HG02970 (cell line): ENCODE data around the gene REG4.

ENCODE experiments used
- ATAC-seq: cut with Tn5 transposase; IDR thresholded peaks from one replicate; pipeline ENCODE4 v1.9.1; 2021; ENCODE audit warnings: mild to moderate bottlenecking, moderate library complexity, moderate number of reproducible peaks; ENCODE audit not compliant: unreplicated experiment, low FRiP score

REG4 gene

DNA sequence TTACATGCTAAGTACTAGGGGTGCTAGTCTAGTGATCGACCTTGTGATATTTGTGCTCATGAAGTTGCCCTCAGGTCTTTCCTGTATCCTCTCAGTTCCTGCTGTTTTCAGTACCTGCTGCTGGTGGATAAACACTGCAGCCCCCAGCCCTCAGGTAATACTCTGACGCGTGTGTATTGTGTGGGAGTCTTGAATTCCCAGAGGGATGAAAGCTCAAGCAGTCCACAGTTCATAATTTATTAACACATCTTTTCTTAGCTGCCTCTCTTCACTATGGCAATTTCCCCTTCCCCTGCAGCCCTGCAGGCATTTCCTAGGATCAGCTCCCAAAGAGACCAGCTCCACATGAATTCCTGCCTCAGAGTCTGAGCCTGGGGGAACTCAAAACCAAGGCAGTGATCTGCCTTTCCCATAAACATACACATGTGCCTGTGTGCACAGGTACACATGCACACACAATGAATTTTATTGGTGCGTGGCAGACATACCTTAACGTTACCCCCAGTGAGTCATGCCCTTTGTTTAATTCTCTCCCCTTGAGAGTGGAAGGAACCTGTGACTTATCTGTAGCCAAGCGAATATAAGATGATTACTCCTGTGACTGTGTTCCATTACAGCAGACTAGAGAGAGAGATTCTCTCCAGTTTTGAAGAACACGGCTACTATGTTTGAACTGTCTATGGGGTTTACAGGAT lies 28.5 kb downstream of the REG4 start:
- no peak for ATAC-seq

DNA sequence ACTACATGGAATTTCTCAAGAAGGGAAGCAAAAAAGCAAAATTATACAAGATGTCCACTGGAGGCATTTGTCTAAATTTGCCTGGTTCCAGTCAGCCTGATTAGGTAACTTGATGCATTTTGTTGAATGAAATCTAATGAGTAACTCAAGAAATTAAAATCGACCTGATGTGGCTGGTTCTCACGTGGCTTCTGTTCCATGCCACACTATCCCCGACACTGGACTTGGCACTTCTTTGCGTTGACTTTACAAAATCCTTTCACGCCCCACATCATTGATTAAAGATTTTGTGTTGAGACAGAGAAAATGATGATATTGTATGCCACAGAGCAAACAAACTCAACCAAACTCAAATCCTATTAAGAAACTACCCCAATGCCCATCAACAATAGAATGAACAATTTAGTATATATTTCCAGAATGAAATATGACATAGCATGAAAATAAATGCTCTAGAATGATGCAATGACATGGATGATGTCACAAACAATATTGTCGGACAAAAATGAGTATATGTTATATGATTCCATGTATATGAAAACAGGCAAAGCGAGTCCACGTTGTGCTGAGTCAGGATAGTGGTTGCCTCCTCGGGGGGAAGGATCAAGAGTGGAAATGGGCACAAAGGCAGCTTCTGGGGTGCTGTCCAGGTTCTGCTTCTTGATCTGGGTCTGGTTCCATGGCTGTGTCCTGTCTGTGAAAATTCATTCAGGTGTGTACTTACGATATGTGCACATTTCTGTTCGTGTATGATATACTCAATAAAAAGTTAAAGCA lies 29.6 kb downstream of the REG4 start:
- no peak for ATAC-seq

DNA sequence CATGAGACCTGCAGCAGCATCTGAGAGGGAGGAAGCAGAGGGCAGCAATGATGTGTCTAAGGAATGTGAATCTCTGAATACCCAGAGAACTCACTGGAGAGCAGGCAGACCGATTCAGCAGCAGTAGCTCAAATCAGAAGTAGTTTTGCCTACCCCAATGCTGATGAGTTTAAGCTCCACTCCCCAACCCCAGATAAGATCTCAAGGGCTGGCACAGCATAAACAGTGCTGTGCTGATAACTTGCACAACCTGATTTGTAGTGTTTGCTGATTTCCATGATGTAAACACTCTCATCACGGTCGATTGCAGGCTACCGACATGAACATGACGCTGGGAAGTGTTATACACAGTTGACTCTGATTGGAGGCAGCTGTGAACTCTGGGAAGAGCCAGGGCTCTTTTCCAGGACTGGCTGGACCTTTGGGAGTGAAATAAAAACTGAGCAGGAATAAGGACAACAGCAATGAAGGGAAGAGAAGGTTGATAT lies 31.3 kb downstream of the REG4 start:
- no peak for ATAC-seq

DNA sequence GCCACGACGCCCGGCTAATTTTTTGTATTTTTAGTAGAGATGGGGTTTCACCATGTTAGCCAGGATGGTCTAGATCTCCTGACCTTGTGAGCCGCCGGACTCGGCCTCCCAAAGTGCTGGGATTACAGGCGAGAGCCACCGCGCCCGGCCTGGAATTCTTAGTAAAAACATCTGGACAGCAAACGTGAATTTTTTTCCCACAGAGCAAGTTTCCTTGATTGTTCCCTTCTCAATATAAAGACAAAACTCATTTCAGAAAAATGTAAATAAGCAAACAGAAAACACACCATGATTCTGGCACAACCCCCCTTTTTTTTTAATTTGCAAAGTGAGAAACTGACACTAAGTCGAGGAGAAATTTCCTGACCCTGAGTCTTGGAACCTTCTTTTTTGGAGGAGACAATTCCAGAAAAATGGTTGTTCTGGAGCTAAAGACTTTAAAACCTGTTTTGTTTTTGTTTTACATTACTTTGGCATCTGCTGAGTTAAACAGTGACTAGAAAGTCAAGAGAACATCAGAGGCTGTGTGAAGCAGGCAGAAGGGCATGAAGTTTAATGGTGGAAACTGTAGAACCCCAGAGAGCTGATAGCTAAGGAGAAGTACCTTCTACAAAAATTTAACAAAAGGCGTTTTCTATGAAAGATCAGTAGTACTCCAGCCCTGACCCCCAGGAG lies 32.2 kb downstream of the REG4 start:
- ATAC-seq, result no peak

- ATAC-seq, result no peak
Observed at GRCh38 chr1:119778359-119778758, 32.9 kb downstream of the REG4 start.

DNA sequence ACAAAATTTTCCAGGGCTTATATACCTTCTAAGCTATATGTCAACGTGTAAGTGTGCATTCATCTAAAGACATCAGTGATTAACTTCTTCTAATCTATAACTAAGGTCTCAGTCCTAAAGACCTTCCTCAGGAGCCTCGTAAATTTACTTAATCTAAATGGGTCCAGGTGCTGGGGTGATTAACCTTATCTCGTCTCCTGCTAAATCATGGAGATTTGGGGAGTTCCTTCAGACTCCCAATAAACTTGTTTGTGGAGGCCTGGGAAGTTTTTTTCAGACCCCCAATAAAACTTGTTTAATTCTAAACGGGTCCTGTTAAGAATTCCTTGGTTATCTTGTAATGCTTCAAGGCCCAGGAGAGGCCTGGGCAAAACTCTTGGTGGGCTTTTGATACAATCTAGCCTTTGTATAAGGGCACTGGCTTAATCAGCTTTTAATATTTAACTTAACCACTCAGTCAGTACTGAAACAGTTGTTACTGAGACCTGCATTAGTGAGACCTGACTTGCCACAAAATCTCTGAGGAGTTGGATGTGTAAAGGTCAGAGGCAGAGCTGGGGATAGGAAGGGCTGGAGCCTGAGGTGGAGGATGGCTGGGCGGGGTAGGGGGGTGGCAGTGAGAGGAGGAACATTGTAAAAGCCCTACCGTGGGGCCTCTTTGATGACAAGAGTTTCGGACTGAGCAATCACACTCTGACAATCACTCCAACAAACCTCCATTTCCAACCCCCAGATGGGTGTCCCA lies 36.3 kb downstream of the REG4 start:
- no peak for ATAC-seq

DNA sequence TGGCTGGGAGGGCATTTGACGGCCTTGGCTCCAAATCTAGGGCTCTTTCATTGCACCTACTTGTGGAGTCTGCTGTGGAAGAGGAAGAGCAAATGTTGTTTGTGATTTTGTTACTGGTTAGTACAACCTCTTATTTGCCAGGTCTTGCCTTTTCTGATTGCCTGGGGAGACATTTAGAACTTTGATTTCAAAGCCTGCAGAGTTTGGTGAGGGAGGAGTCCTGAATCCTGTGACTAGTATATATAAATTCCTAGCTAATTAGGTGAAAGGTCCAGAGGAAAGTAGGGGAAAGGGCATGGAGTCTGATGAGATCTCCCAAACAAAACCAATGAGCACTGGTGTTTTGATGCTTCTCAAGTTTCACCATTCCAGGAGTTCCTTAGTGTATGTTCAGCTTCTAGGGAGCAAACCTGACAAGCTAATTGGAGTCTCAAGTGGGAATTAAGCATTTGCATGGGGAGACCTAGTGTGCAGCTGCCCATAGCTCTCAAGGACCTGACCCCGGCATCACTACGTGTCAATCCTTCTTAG lies 37.5 kb downstream of the REG4 start:
- no peak for ATAC-seq

DNA sequence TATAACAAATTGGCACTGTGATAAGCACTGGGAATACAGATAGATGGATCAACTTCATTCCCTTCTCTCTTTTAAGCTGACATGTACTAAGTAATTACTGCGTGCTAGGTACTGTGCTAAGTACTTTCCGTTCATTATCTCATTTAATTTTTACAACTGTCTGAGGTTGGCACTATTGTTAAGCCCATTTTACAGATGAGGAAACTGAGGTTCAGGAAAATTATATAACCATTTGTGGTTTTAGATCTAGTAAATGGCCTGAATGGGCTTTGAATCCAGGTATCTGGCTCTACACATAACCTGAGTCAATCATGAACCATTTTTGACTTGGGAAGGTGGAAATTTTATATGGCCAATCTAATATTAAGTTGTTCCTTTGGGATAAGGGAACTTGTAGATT lies 39.0 kb downstream of the REG4 start:
- no peak for ATAC-seq

DNA sequence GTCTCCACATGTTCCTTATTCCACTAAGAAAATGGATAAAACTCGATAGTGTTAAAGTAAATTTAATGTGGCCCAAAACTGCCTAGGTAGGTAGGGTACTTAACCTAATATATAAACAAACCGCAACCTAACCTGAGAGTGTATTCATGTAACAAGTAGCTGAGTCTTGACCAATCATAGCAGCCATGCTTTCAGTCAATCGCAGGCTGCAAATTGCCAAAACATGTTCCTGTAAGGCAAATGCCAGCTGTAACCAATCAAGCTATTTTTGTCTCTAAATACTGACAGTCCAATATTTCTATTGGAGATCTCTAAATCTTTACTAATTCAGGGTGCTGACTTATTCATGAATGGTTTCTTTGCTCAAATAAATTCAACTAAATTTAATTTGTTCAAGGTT lies 39.5 kb downstream of the REG4 start:
- no peak for ATAC-seq

- no peak for ATAC-seq
Observed at GRCh38 chr1:119771016-119771415, 40.2 kb downstream of the REG4 start.

DNA sequence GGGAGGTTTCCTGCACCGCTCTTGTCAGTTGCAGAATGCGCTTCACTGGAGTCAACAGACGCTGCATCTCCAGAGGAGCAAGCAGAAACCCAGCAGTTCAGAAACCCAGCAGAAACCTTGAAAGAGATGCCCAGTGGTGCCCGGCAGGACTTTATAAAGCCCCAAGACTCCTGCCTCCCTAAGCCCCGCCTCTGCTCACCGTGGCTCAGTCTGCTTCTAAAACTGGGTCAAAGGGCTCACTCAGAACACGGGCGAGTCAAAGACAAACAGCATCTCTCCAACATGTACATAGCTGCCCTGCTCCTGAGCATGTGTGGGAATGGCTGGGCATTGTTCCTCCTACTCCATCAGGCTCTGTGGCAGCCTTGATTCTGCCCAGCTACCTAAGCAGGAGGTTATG lies 42.5 kb downstream of the REG4 start, which contains the start of gene HMGCS2:
Gene HMGCS2 (minus strand): TSS at position 128 of the 400 bp plus-strand sequence. CDS start 61 bp downstream, at position 67.
- no peak for ATAC-seq

DNA sequence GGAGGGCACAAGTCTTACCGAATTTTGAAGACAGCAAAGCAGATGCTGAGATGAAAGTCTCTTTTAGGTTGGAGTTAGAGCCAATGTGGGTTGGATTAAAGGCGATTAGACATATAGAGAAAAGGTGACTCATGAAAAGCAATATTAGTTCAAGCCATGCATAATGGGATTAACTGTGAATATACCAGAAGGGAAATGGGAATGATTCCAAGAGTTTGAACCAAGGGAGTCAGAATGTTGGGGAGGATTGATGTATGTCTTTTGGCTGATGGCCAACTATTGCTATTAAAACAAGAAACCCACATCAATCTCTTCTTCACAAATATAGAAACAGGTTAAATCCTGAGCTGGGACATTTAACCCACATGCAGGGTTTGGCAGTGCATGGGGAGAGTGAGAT lies 43.8 kb downstream of the REG4 start:
- ATAC-seq, result no peak

DNA sequence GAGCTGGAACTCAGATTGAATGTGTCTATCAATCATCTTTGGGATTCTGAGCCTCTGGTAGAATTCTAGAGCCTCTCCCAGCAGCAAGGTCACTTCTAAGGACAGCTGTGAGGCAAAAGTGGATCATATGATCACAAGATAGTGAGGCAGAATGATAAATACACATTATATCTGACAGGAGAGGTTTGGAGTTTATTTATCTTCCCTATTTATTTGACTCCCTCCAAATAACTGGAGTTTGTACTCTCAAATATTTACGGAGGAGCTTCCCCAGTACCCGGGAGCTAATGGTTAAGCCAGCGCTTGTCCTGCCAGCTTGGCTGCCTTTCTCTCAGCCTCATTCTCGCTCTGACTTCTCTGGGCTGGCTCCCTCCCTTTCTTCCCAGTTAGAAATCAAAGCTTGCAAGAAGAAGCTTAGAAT lies 44.9 kb downstream of the REG4 start:
- no peak for ATAC-seq

- no peak for ATAC-seq
Observed at GRCh38 chr1:119764220-119764619, 47.0 kb downstream of the REG4 start.

DNA sequence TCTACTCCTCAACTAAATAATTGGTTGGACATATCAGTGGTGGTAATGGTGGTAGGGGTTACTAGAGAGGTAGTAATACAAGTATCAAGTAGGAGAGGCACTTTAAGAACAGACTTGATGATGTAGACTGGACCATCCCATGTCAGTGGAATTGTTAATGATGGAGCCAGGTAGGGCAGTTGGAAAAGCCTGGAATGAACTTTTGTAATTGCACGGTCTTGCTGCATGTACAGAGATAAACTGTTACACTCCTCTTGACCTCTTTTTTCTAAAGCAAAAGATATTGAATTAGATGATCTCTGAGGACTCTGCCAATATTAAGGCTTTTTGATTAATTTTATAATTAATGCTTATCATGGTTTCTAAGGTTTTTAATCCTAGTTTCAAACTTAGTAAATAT lies 48.3 kb downstream of the REG4 start:
- ATAC-seq, result no peak

DNA sequence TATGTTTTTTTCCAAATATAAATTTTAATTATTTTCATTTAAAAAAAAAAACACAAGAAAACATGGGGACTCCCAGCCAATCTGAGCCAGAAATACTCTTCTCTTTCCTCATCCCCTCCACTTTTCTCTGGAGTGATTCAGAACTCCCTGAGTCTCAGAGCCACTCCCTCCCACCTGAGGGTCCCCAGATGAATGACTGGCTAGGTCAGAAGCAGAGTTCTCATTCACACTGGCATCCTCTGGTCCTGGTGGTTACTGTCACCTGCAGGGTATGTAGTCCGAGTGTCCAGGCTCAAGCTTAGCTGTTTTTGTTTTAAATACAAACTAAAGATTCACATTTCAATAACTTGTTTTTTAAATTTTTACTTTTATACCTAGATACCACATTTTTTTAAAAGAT lies 48.9 kb downstream of the REG4 start:
- no peak for ATAC-seq

- no peak for ATAC-seq
Observed at GRCh38 chr1:119758584-119758983, 52.7 kb downstream of the REG4 start.

GRCh38 chr1:119752592-119752991 lies 58.7 kb downstream of the REG4 start:
- no peak for ATAC-seq

DNA sequence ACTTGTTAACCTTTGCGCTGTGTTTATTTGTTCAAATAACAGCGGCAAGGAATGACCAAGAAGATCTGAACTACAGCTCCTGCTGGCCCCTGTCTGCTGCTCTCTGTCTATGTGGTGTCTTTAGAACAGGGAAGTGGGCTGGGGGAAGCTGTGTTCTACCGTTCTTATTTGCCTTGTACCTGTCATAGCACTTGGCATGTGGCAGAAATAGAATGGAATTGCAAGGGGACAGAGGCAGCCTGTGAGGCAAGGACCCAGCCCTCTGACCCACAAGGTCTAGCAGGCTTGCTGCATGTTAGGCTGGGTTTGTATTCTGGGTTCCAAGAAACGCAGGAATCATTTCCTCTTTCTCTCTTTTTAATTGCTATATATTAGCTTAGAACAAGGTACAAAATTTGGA lies 63.2 kb downstream of the REG4 start:
- no peak for ATAC-seq

DNA sequence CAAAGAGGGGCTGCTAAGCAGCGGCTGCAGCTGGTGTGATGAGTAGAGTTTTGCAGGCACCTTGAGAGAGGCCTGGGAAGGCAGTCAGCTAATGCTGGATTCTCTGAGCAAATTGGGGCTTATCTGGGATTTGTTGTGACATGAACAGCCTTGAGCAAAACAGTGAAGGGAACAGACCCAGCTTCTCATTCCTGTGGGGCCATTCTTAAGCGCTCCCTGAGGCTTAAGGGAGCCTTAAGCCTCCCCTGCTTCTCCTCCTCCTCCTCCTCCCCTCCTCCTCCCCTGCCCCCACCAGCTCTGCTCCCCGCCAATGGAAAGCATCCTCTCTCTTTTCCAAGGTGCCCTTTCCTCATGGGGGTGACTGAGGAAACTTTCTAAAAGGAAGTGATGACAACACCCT lies 63.8 kb downstream of the REG4 start:
- no peak for ATAC-seq
